GM23248 (cell line): ENCODE data around the gene CETN1.

Source experiments
- EZH2 ChIP-seq: fragments of 200-600 bp; sonication (generic); IDR thresholded peaks from 2 replicates; pipeline ENCODE4 v1.6.1; 2018; ENCODE audit warnings: antibody characterized with exemption, mild to moderate bottlenecking; ENCODE audit not compliant: insufficient read depth, poor library complexity, severe bottlenecking
- EZH2phosphoT487 ChIP-seq: fragments of 200-600 bp; sonication (generic); IDR thresholded peaks from 2 replicates; pipeline ENCODE4 v1.6.1; 2018; ENCODE audit warnings: antibody characterized with exemption, moderate library complexity, mild to moderate bottlenecking, low read depth; ENCODE audit not compliant: insufficient read depth

DNA sequence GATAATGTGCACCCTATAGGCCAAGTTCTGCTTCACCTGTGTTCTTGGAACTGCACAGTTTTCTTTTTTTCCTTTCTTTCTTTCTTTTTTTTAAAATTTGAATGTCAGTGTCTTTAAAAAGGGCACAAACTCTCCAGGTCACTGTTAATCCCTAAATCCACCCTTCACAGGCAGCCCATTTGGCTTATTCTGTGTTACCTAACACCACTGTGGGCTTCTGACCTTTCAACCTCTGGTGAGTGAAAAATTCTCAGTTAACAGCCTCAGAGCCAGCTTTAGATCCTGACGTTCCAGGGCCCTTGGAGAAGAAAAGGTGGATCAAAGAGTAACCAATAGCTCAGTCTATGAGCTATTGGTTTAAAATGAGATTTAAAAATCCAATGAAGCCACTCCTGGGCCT lies 6.8 kb upstream of the CETN1 start:
- TF ChIP-seq EZH2phosphoT487 (no peak), EZH2 (no peak)
